ENCODE measurements around the gene CTTNBP2.

The CTTNBP2 gene

GRCh38 chr7:117785431-117785830 is 87.8 kb downstream of the CTTNBP2 start:
- DNase-seq (ENCODE audit: low read depth): no peak

- no peak for DNase-seq (ENCODE audit: low read depth)
These were observed 88.9 kb downstream of the CTTNBP2 start for GRCh38 chr7:117784315-117784714.

GRCh38 chr7:117782761-117783160 is 90.5 kb downstream of the CTTNBP2 start:
- no peak for DNase-seq (ENCODE audit: low read depth)

GRCh38 chr7:117781707-117782106 is 91.5 kb downstream of the CTTNBP2 start:
- no peak for DNase-seq (ENCODE audit: low read depth)

GRCh38 chr7:117780832-117781231 is 92.4 kb downstream of the CTTNBP2 start:
- DNase-seq (ENCODE audit: low read depth): no peak

GRCh38 chr7:117777335-117778142 is 95.7 kb downstream of the CTTNBP2 start:
- no peak for DNase-seq (ENCODE audit: low read depth)

- DNase-seq (ENCODE audit: low read depth): no peak
These were observed 97.0 kb downstream of the CTTNBP2 start for GRCh38 chr7:117776224-117776623.

- DNase-seq (ENCODE audit: low read depth): no peak
These were observed 97.4 kb downstream of the CTTNBP2 start for GRCh38 chr7:117775801-117776200.

- no peak for DNase-seq (ENCODE audit: low read depth)
These were observed 98.3 kb downstream of the CTTNBP2 start for GRCh38 chr7:117774943-117775342.

- no peak for DNase-seq (ENCODE audit: low read depth)
These were observed 100.8 kb downstream of the CTTNBP2 start for GRCh38 chr7:117772421-117772820.

- DNase-seq (ENCODE audit: low read depth): no peak
These were observed 101.5 kb downstream of the CTTNBP2 start for GRCh38 chr7:117771756-117772155.

GRCh38 chr7:117769085-117769484 is 104.2 kb downstream of the CTTNBP2 start:
- no peak for DNase-seq (ENCODE audit: low read depth)

GRCh38 chr7:117767951-117768350 is 105.3 kb downstream of the CTTNBP2 start:
- no peak for DNase-seq (ENCODE audit: low read depth)

- no peak for DNase-seq (ENCODE audit: low read depth)
These were observed 106.3 kb downstream of the CTTNBP2 start for GRCh38 chr7:117766913-117767312.

GRCh38 chr7:117764031-117764430 is 109.2 kb downstream of the CTTNBP2 start:
- no peak for DNase-seq (ENCODE audit: low read depth)

- DNase-seq (ENCODE audit: low read depth): no peak
These were observed 111.2 kb downstream of the CTTNBP2 start for GRCh38 chr7:117762055-117762454.

GRCh38 chr7:117759950-117760640 is 113.1 kb downstream of the CTTNBP2 start:
- DNase-seq (ENCODE audit: low read depth): no peak

GRCh38 chr7:117757440-117757839 is 115.8 kb downstream of the CTTNBP2 start:
- no peak for DNase-seq (ENCODE audit: low read depth)

- no peak for DNase-seq (ENCODE audit: low read depth)
These were observed 116.6 kb downstream of the CTTNBP2 start for GRCh38 chr7:117756586-117757085.

- no peak for DNase-seq (ENCODE audit: low read depth)
These were observed 118.1 kb downstream of the CTTNBP2 start for GRCh38 chr7:117755136-117755535.

GRCh38 chr7:117751775-117752174 is 121.5 kb downstream of the CTTNBP2 start:
- no peak for DNase-seq (ENCODE audit: low read depth)

GRCh38 chr7:117750612-117751563 is 122.4 kb downstream of the CTTNBP2 start:
- no peak for DNase-seq (ENCODE audit: low read depth)

Data from stimulated activated CD8-positive, alpha-beta memory T cell treated with anti-CD3 and anti-CD28 coated beads, Interleukin-12 subunit alpha, Interleukin-12 subunit beta, amount 100 ng/mL, for 1 hour (primary cell).